Measurements from ENCODE around the gene CBX6.

CBX6 gene

DNA sequence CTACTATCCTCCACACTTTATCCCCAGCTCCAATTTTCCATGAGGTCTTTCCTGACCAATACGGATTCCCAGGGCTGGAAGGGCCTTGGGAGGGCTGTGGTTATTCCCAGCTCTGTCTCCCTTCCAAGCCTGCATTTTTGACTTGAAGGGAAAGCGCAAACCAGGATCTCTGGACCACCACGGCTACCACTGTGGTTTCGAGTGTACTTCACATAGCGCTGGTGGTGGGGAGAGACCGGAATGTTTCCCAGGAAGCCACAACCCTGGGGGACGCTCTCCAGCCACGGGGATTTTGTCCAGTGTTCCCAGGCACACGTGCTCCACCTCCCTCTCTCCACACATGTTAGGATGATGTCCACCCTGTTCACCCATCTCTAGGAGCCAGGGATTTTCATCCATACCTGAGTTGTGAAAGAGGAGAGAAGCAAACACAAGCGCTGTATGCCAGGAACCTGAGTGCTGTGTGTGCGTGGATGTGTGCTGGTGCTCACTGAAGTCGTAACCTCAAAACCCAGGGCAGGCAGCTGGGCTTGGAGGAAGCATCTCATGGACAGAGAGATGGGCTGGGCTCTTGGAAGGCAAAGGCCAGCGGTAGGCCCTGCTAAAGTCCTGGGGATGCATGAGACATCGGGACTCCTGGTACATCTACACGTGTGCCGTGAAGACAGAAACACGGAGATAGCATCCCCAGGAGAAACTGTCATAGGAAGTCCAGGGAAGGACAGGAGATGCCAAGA is 26.8 kb downstream of the CBX6 start:
- H3K9me3 Mint-ChIP-seq: no peaks in the 10 kb centered on the region
- CTCF ChIA-PET: interaction anchor here (0.7 kb wide), 1 partner anchor 8 kb away, joined by 3 read pairs; no protein-coding TSS in a partner anchor
- DNase-seq: no peak
- H3K27ac Mint-ChIP-seq: no peak overlapping the region
- no peaks in the 10 kb centered on the region for H3K36me3 Mint-ChIP-seq
- peaks cover 90% of the 10 kb centered on the region for H3K27me3 Mint-ChIP-seq
- peaks cover 13% of the 10 kb centered on the region for H3K4me1 Mint-ChIP-seq
- peak overlapping the region; percentile 54 for H3K4me3 Mint-ChIP-seq

- peaks cover 86% of the 10 kb centered on the region for H3K27me3 Mint-ChIP-seq
- H3K9me3 Mint-ChIP-seq: no peaks in the 10 kb centered on the region
- no peak for DNase-seq
- no peak overlapping the region for H3K27ac Mint-ChIP-seq
- CTCF ChIA-PET: interaction anchor here (0.6 to 0.7 kb wide), 2 partner anchors 9 to 26 kb away, joined by 3 read pairs; no protein-coding TSS in a partner anchor
- H3K4me3 Mint-ChIP-seq: peak overlapping the region; percentile 54
- no peaks in the 10 kb centered on the region for H3K36me3 Mint-ChIP-seq
- H3K4me1 Mint-ChIP-seq: peaks cover 13% of the 10 kb centered on the region
These were observed 27.6 kb downstream of the CBX6 start for GRCh38 chr22:38844315-38845003.

GRCh38 chr22:38843657-38844314 is 28.2 kb downstream of the CBX6 start, which contains the start of gene NPTXR:
Gene NPTXR, minus strand, starts transcription at chr22:38844028.
- H3K36me3 Mint-ChIP-seq: no peaks in the 10 kb centered on the region
- no peak within 1 kb of the TSS for H3K27ac Mint-ChIP-seq
- peak within 1 kb of the TSS; percentile 73 for H3K4me3 Mint-ChIP-seq
- CTCF ChIA-PET: interaction anchor here (0.6 to 1.6 kb wide), 6 partner anchors 9 to 76 kb away, joined by 3 to 7 read pairs (median 4); no protein-coding TSS in a partner anchor
- H3K9me3 Mint-ChIP-seq: no peaks in the 10 kb centered on the region
- H3K27me3 Mint-ChIP-seq: peaks cover 80% of the 10 kb centered on the region
- peaks cover 15% of the 10 kb centered on the region for H3K4me1 Mint-ChIP-seq
- peak; percentile 46 for DNase-seq

GRCh38 chr22:38843201-38843656 is 28.8 kb downstream of the CBX6 start:
- CTCF ChIA-PET: interaction anchor here (1.0 to 1.6 kb wide), 6 partner anchors 10 to 75 kb away, joined by 3 to 7 read pairs (median 4); no protein-coding TSS in a partner anchor
- Mint-ChIP-seq H3K27me3 (peaks cover 75% of the 10 kb centered on the region), H3K4me3 (no peak overlapping the region), H3K4me1 (peaks cover 15% of the 10 kb centered on the region), H3K36me3 (no peaks in the 10 kb centered on the region), H3K27ac (no peak overlapping the region), H3K9me3 (no peaks in the 10 kb centered on the region)
- DNase-seq: peak; percentile 67

DNA sequence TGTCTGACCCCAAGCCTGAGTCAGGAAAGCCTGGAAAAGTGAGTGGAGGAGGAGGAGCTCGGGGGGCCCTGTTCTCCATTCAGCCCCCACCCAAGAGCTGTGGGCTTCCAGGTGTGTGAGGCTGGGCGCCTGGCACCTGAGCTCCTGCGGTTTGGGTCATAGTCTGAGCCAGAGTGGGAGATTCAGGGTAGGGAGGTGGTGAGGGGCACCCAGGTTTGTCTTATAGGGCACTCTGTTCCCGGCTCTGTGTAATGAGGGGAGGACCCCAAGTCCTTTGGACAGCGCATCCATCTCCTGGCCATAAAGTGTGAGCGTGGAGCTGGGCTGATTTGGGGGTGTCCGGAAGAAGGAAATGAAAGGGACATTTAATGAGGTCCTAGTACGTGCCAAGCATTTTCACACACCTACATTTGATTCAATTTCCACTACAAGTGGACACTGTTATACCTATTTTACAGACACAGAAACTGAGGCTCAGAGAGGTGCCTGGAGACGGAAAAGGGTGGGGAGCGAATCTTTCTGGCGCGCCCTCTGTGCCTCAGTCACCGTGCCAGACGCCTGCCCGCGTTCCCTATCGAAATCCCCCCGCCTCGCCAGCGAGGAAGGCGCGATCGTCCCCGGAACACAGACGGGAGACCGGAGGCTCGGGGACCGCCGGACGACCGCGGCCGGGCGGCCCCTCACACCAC is 29.4 kb downstream of the CBX6 start:
- H3K9me3 Mint-ChIP-seq: no peaks in the 10 kb centered on the region
- no peaks in the 10 kb centered on the region for H3K36me3 Mint-ChIP-seq
- DNase-seq: no peak
- H3K27ac Mint-ChIP-seq: no peak overlapping the region
- CTCF ChIA-PET: interaction anchor here (1.0 to 1.6 kb wide), 6 partner anchors 10 to 75 kb away, joined by 3 to 7 read pairs (median 4); no protein-coding TSS in a partner anchor
- H3K4me3 Mint-ChIP-seq: peak overlapping the region; percentile 73
- H3K4me1 Mint-ChIP-seq: peaks cover 15% of the 10 kb centered on the region
- H3K27me3 Mint-ChIP-seq: peaks cover 69% of the 10 kb centered on the region

GRCh38 chr22:38841635-38842034 is 30.4 kb downstream of the CBX6 start:
- peaks cover 59% of the 10 kb centered on the region for H3K27me3 Mint-ChIP-seq
- no peak overlapping the region for H3K27ac Mint-ChIP-seq
- DNase-seq: no peak
- peaks cover 15% of the 10 kb centered on the region for H3K4me1 Mint-ChIP-seq
- H3K36me3 Mint-ChIP-seq: no peaks in the 10 kb centered on the region
- H3K9me3 Mint-ChIP-seq: no peaks in the 10 kb centered on the region
- no peak overlapping the region for H3K4me3 Mint-ChIP-seq
- CTCF ChIA-PET: interaction anchor here (1.0 kb wide), 1 partner anchor 73 kb away, joined by 3 read pairs; no protein-coding TSS in a partner anchor

GRCh38 chr22:38841211-38841610 is 30.8 kb downstream of the CBX6 start:
- Mint-ChIP-seq H3K4me1 (peaks cover 15% of the 10 kb centered on the region), H3K27ac (no peak overlapping the region), H3K36me3 (no peaks in the 10 kb centered on the region), H3K4me3 (no peak overlapping the region), H3K27me3 (peaks cover 55% of the 10 kb centered on the region), H3K9me3 (no peaks in the 10 kb centered on the region)
- CTCF ChIA-PET: interaction anchor here (1.0 kb wide), 1 partner anchor 72 kb away, joined by 3 read pairs; no protein-coding TSS in a partner anchor
- no peak for DNase-seq

- Mint-ChIP-seq H3K36me3 (no peaks in the 10 kb centered on the region), H3K4me3 (no peak overlapping the region), H3K27me3 (peaks cover 44% of the 10 kb centered on the region), H3K4me1 (peaks cover 15% of the 10 kb centered on the region), H3K9me3 (no peaks in the 10 kb centered on the region), H3K27ac (no peak overlapping the region)
- CTCF ChIA-PET: interaction anchor here (0.7 kb wide), 1 partner anchor 71 kb away, joined by 3 read pairs; no protein-coding TSS in a partner anchor
- no peak for DNase-seq
These were observed 31.9 kb downstream of the CBX6 start for GRCh38 chr22:38840129-38840528.

DNA sequence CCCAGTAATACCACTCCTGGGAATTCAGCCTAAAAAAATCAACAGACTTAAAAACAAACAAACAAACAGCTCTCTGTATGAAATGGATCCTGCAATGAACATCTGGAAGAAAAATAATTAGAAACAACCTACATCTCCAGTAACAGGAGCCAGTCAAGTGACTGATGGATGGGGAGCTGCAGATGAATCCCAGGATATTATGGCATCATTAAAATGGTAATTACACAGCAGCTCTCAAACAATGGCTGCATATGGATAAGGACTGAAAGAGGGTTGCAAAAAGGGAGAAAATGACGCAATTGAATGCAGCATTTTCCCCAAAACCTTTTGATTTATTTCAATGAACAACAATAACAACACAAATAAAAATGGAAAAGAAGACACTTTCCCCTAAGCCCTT is 32.3 kb downstream of the CBX6 start:
- no peak for DNase-seq
- Mint-ChIP-seq H3K27me3 (peaks cover 40% of the 10 kb centered on the region), H3K4me3 (no peak overlapping the region), H3K4me1 (peaks cover 15% of the 10 kb centered on the region), H3K36me3 (no peaks in the 10 kb centered on the region), H3K27ac (no peak overlapping the region), H3K9me3 (no peaks in the 10 kb centered on the region)
- CTCF ChIA-PET: no interaction called here

DNA sequence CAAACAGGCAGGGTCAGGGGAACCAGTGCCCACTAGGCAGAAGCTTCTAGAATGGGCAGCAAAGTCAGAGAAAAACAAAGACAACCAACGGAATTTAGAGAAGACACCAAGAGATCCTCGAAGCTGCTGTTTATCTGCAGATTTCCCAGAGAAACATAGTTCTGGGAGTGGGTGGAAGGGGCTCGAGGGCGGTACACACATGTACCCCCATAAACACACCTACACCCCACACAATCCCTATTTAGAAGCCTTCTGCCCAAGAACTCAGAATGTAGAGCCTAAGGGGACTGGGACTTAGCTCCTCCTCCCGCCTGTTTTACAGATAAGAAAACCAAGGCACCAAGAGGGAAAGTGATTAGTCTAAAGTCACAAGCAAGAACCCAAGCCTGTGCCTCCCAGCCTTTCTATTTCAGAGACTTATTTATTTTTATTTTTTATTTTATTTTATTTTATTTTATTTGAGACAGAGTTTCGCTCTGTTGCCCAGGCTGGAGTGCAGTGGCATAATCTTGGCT is 34.5 kb downstream of the CBX6 start:
- no peaks in the 10 kb centered on the region for H3K36me3 Mint-ChIP-seq
- DNase-seq: no peak
- H3K4me3 Mint-ChIP-seq: no peak overlapping the region
- CTCF ChIA-PET: interaction anchor here (0.8 to 1.2 kb wide), 2 partner anchors 69 to 112 kb away, joined by 3 to 5 read pairs; no protein-coding TSS in a partner anchor
- H3K9me3 Mint-ChIP-seq: no peaks in the 10 kb centered on the region
- H3K27me3 Mint-ChIP-seq: peaks cover 27% of the 10 kb centered on the region
- H3K4me1 Mint-ChIP-seq: peaks cover 6% of the 10 kb centered on the region
- no peak overlapping the region for H3K27ac Mint-ChIP-seq

- H3K27me3 Mint-ChIP-seq: peaks cover 11% of the 10 kb centered on the region
- H3K27ac Mint-ChIP-seq: no peak overlapping the region
- no peaks in the 10 kb centered on the region for H3K36me3 Mint-ChIP-seq
- H3K4me3 Mint-ChIP-seq: no peak overlapping the region
- CTCF ChIA-PET: no interaction called here
- DNase-seq: no peak
- H3K9me3 Mint-ChIP-seq: no peaks in the 10 kb centered on the region
- peaks cover 2% of the 10 kb centered on the region for H3K4me1 Mint-ChIP-seq
These were observed 36.1 kb downstream of the CBX6 start for GRCh38 chr22:38835888-38836301.

- H3K27me3 Mint-ChIP-seq: peaks cover 3% of the 10 kb centered on the region
- no peaks in the 10 kb centered on the region for H3K36me3 Mint-ChIP-seq
- no peak overlapping the region for H3K4me3 Mint-ChIP-seq
- no peak for DNase-seq
- no peaks in the 10 kb centered on the region for H3K9me3 Mint-ChIP-seq
- H3K4me1 Mint-ChIP-seq: peaks cover 2% of the 10 kb centered on the region
- H3K27ac Mint-ChIP-seq: no peak overlapping the region
- CTCF ChIA-PET: no interaction called here
These were observed 37.0 kb downstream of the CBX6 start for GRCh38 chr22:38834991-38835390.

GRCh38 chr22:38834215-38834953 is 37.6 kb downstream of the CBX6 start:
- Mint-ChIP-seq H3K36me3 (no peaks in the 10 kb centered on the region), H3K9me3 (no peaks in the 10 kb centered on the region), H3K4me1 (peaks cover 2% of the 10 kb centered on the region), H3K27ac (no peak overlapping the region), H3K4me3 (no peak overlapping the region), H3K27me3 (peaks cover 5% of the 10 kb centered on the region)
- CTCF ChIA-PET: no interaction called here
- DNase-seq: no peak

Data from activated naive CD4-positive, alpha-beta T cell treated with anti-CD3 and anti-CD28 coated beads, Interleukin-2, amount 10 ng/mL, durations not matched to agents 7 days and 5 days (primary cell).